ENCODE measurements around the gene CDKAL1. TPM values are rescaled to one million over a fixed set of nuclear protein-coding genes. Genes with fewer than 3 reads are reported as not detected.

The CDKAL1 gene
- total and polyA plus RNA-seq, 2 of the 13 experiments (the other 11 are each of a cell fraction or from before 2014, with no cell fraction given), result 9.5 to 27.7 TPM

- H3K27me3 ChIP-seq (ENCODE audit: control insufficient read depth in 1 of 2, insufficient read depth in 2 of 2, low read length in 2 of 2), result no peaks in the 10 kb centered on the region
- H3K4me1 ChIP-seq (ENCODE audit: insufficient read depth, low read length), result no peaks in the 10 kb centered on the region
- BruUV-seq (replicated peaks), result no TSS peak
- H3K4me2 ChIP-seq (ENCODE audit: low read depth, low read length), result no peak overlapping the region
- peaks cover 6% of the 10 kb centered on the region; the same call in 1 of the 2 replicates for H3K9me3 ChIP-seq (ENCODE audit: low read length)
- H3K79me2 ChIP-seq (ENCODE audit: insufficient read depth, low read length), result no peaks in the 10 kb centered on the region
- ChIA-PET POLR2A (interaction anchor here (1.5 to 1.6 kb wide), 2 partner anchors 9 to 14 kb away, joined by 3 read pairs; no protein-coding TSS in a partner anchor), CTCF (ENCODE audit: low intra/inter-chr PET ratio, low total read pairs) (no interaction called here)
- TF ChIP-seq ATRX (CRISPR knock-in tag; IDR thresholded peaks at IDR 0.05; ENCODE audit: borderline replicate concordance) (no peak), KAT2B (IDR thresholded peaks at IDR 0.05; ENCODE audit: borderline replicate concordance, low read depth, low read length) (no peak), ZBTB43 (CRISPR knock-in tag; conservative IDR thresholded peaks at IDR 0.05) (no peak), TGIF2 (CRISPR knock-in tag; IDR thresholded peaks at IDR 0.05) (no peak), GZF1 (CRISPR knock-in tag; IDR thresholded peaks at IDR 0.05) (no peak), FOXK1 (CRISPR knock-in tag; IDR thresholded peaks at IDR 0.05; ENCODE audit: borderline replicate concordance, low read depth) (no peak), ZBTB34 (CRISPR knock-in tag; IDR thresholded peaks at IDR 0.05) (no peak), SIN3B (IDR thresholded peaks at IDR 0.05; ENCODE audit: low read length) (no peak)
- no peaks in the 10 kb centered on the region for H4K20me1 ChIP-seq (ENCODE audit: insufficient read depth, low read length)
- in situ Hi-C loops (cut with HindIII; ENCODE audit: extremely low pct_ligation_motif_present, low pct_unique_long_range_greater_than_20kb), result no loop called here
- H3K27ac ChIP-seq (ENCODE audit: extremely low read length, insufficient read depth, low read length), result no peak overlapping the region
- H2AFZ ChIP-seq (ENCODE audit: low read length), result no peak overlapping the region
- DNase-seq (ENCODE audit: low spot score) (no peak), ATAC-seq (no peak), FAIRE-seq (no peak)
- H3K4me3 ChIP-seq (replicated peaks in 1 of 3; ENCODE audit: insufficient read depth in 1 of 3, low read depth in 2 of 3, low read length in 3 of 3), result no peak overlapping the region
- intact Hi-C loops (cut with micrococcal nuclease; ENCODE audit: unreplicated experiment), result no loop called here
- H3K36me3 ChIP-seq (replicated peaks in 1 of 2; ENCODE audit: control insufficient read depth in 1 of 2, insufficient read depth in 2 of 2, low read length in 2 of 2), result no peaks in the 10 kb centered on the region
- 98% methylated on average over 5 of the region's 5 CpGs for WGBS (ENCODE audit: low lambda C conversion rate)
- H3K9ac ChIP-seq (ENCODE audit: insufficient read depth, low read depth, low read length), result no peak overlapping the region
Measured at GRCh38 chr6:21031182-21031581, 496.9 kb downstream of the CDKAL1 start.
